HepG2 (cell line): ENCODE measurements around the gene XXYLT1. TPM values are rescaled to one million over a fixed set of nuclear protein-coding genes. Genes with fewer than 3 reads are reported as not detected.
A peak's percentile ranks its signal among the peaks of the same experiment; 100 is the strongest.

Source experiments
- ATF1 ChIP-seq: IDR thresholded peaks from 2 replicates; pipeline ENCODE4 v1.6.1; 2016; ENCODE audit warnings: mild to moderate bottlenecking, control low read depth
- BHLHE40 ChIP-seq: IDR thresholded peaks from 2 replicates; pipeline ENCODE4 v1.6.1; 2011; ENCODE audit warnings: low read length, improper control_type of control experiment
- CBX5 ChIP-seq: sonication (generic); formaldehyde crosslinking; IDR thresholded peaks from 2 replicates; pipeline ENCODE4 v1.4.0; 2020; ENCODE audit warnings: missing genetic modification reagents, borderline replicate concordance
- GABPB1 ChIP-seq: IDR thresholded peaks from 2 replicates; pipeline ENCODE4 v1.6.1; 2016; ENCODE audit warnings: mild to moderate bottlenecking, missing genetic modification reagents, moderate library complexity, missing compliant biosample characterization
- GATA4 ChIP-seq: sonication (generic); IDR thresholded peaks from 2 replicates; pipeline ENCODE4 v1.6.1; 2016; ENCODE audit warnings: antibody characterized with exemption, low read depth, borderline replicate concordance
- HMGXB3 ChIP-seq: sonication (generic); formaldehyde crosslinking; IDR thresholded peaks from 2 replicates; pipeline ENCODE4 v1.4.0; 2020; ENCODE audit warnings: missing genetic modification reagents, borderline replicate concordance
- MAFF ChIP-seq: IDR thresholded peaks from 2 replicates; pipeline ENCODE4 v1.6.1; 2011; ENCODE audit warnings: low read depth, low read length, improper control_type of control experiment
- NFATC3 ChIP-seq: sonication (generic); formaldehyde crosslinking; IDR thresholded peaks from 2 replicates; pipeline ENCODE4 v1.5.1; 2020; ENCODE audit warnings: mild to moderate bottlenecking, missing genetic modification reagents
- PAF1 ChIP-seq: IDR thresholded peaks from 2 replicates; pipeline ENCODE4 v1.6.1; 2016; ENCODE audit warnings: missing genetic modification reagents, missing compliant biosample characterization
- PAWR ChIP-seq: sonication (generic); formaldehyde crosslinking; IDR thresholded peaks from 2 replicates; pipeline ENCODE4 v1.4.0; 2020; ENCODE audit warnings: missing genetic modification reagents, mild to moderate bottlenecking, borderline replicate concordance
- PAXIP1 ChIP-seq: sonication (generic); formaldehyde crosslinking; conservative IDR thresholded peaks from 2 replicates; pipeline ENCODE4 v1.4.0; 2020; ENCODE audit warnings: mild to moderate bottlenecking, missing genetic modification reagents, moderate library complexity
- PRDM4 ChIP-seq: sonication (generic); formaldehyde crosslinking; IDR thresholded peaks from 2 replicates; pipeline ENCODE4 v1.9.0; 2021; ENCODE audit warnings: missing genetic modification reagents, borderline replicate concordance
- RXRA ChIP-seq: sonication (generic); formaldehyde crosslinking; IDR thresholded peaks from 2 replicates; pipeline ENCODE4 v1.5.1; 2020; ENCODE audit warnings: missing genetic modification reagents
- ZKSCAN8 ChIP-seq: IDR thresholded peaks from 2 replicates; pipeline ENCODE4 v1.6.1; 2016; ENCODE audit warnings: borderline replicate concordance, missing genetic modification reagents, missing compliant biosample characterization
- ZNF17 ChIP-seq: sonication (generic); formaldehyde crosslinking; IDR thresholded peaks from 2 replicates; pipeline ENCODE4 v1.5.0; 2020; ENCODE audit warnings: mild to moderate bottlenecking, missing genetic modification reagents
- ZNF232 ChIP-seq: sonication (generic); formaldehyde crosslinking; IDR thresholded peaks from 2 replicates; pipeline ENCODE4 v1.4.0; 2020; ENCODE audit warnings: missing genetic modification reagents, borderline replicate concordance
- ZNF256 ChIP-seq: sonication (generic); formaldehyde crosslinking; conservative IDR thresholded peaks from 2 replicates; pipeline ENCODE4 v1.4.0; 2020; ENCODE audit warnings: missing genetic modification reagents
- ZNF564 ChIP-seq: sonication (generic); formaldehyde crosslinking; IDR thresholded peaks from 2 replicates; pipeline ENCODE4 v1.8.1; 2023; ENCODE audit warnings: mild to moderate bottlenecking, missing genetic modification reagents
- ZNF652 ChIP-seq: IDR thresholded peaks from 2 replicates; pipeline ENCODE4 v1.6.1; 2016; ENCODE audit warnings: low read depth, borderline replicate concordance
- ZNF883 ChIP-seq: sonication (generic); formaldehyde crosslinking; IDR thresholded peaks from 2 replicates; pipeline ENCODE4 v1.5.1; 2020; ENCODE audit warnings: mild to moderate bottlenecking, missing genetic modification reagents; ENCODE audit errors: not compliant biosample characterization
- polyA plus RNA-seq, 8 experiments: library from polyadenylated mRNA; depleted of rRNA in 3 of 8; stranded (reverse) in 7 of 8; unstranded in 1 of 8; fragments of >200 nt; fragmentation: Illumina TruSeq in 4 of 8; extraction: Trizol in 4 of 8; gene quantifications; 2 replicates each; pipeline versions ENCODE4 v1.2.1 to v1.2.3, GENCODE V29; 2011 to 2016; ENCODE audit warnings: low read depth in 4 of 8, missing spikeins in 1 of 8, mixed read lengths in 1 of 8; ENCODE audit not compliant: insufficient read depth in 1 of 8
- total RNA-seq, 5 experiments: library from RNA; depleted of rRNA; stranded (reverse); fragments of >200 nt; fragmentation: Illumina TruSeq; extraction: Trizol; gene quantifications; 2 replicates each; pipeline ENCODE4 v1.2.3, GENCODE V29; 2016; ENCODE audit warnings: low read depth in 1 of 5

Gene XXYLT1
- total and polyA plus RNA-seq, 2 of the 13 experiments (the other 11 are each of a cell fraction or from before 2014, with no cell fraction given): 17.7 to 19.0 TPM

- TF ChIP-seq ZNF232 (CRISPR knock-in tag) (peak; percentile 100), MAFF (no peak), PRDM4 (CRISPR knock-in tag) (no peak), CBX5 (CRISPR knock-in tag) (peak; percentile 74; the same call in 1 of the 2 replicates), ZNF652 (CRISPR knock-in tag) (peak; percentile 65; the same call in 1 of the 2 replicates), ZNF17 (CRISPR knock-in tag) (no peak), HMGXB3 (peak; percentile 42; the same call in 1 of the 2 replicates), PAWR (no peak), GABPB1 (CRISPR knock-in tag) (peak; percentile 73), ZNF564 (CRISPR knock-in tag) (0 out of 2 replicates have a peak, but pooled peaks have one; percentile 58), RXRA (CRISPR knock-in tag) (peak; percentile 82; the same call in 1 of the 2 replicates), PAXIP1 (CRISPR knock-in tag) (peak; percentile 94), ZNF883 (CRISPR knock-in tag) (no peak), PAF1 (no peak), NFATC3 (CRISPR knock-in tag) (0 out of 2 replicates have a peak, but pooled peaks have one; percentile 25), BHLHE40 (peak; percentile 83), GATA4 (peak; percentile 78; the same call in 1 of the 2 replicates), ZKSCAN8 (peak; percentile 86; the same call in 1 of the 2 replicates), ZNF256 (CRISPR knock-in tag) (no peak), ATF1 (CRISPR knock-in tag) (no peak)
Observed at GRCh38 chr3:195105389-195105788, 165.6 kb downstream of the XXYLT1 start (continued).
